RPMI7951 (cell line): Measurements from ENCODE around the gene SIGLEC12. TPM values are rescaled to one million over a fixed set of nuclear protein-coding genes. Genes with fewer than 3 reads are reported as not detected.
"Not testable (repeated sequence)": the region's sequence is repeated elsewhere in the genome, so short reads cannot be mapped to it uniquely, and the experiment has no call there.

Experiments used
- DNase-seq: peaks from one replicate; pipeline ENCODE4 v3.0.0-alpha.2; 2012; ENCODE audit warnings: low read depth
- total RNA-seq: library from RNA; depleted of rRNA; stranded (reverse); fragments of >200 nt; shearing (Covaris generic); gene quantifications from 2 replicates; pipeline ENCODE4 v1.2.3, GENCODE V29; 2014

SIGLEC12 gene
- total RNA-seq, 1 experiment from 2014 or later = not detected

GRCh38 chr19:51524666-51525264, 23.2 kb upstream of the SIGLEC12 start:
- no peak for DNase-seq

DNA sequence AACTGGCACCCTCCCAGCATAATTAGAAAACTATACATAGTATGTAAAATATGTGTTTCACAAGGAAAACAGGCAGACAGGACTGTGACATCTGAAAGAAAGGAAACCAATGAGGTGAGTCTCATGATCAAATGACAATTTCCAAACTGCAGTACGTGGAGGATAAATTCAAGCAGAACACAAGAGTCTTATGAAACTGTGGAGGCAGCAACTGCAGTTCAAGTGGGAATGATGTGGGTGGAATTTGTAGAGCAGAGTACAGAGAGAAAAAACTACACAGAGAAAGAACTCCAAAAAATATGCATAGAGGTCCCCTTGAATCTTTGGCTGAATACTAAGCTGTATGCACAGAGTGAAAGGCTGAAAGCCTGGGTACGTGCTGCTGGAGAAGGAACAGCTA, 20.2 kb upstream of the SIGLEC12 start:
- DNase-seq = no peak

- DNase-seq = no peak
Observed at GRCh38 chr19:51521357-51521756, 19.8 kb upstream of the SIGLEC12 start.

DNA sequence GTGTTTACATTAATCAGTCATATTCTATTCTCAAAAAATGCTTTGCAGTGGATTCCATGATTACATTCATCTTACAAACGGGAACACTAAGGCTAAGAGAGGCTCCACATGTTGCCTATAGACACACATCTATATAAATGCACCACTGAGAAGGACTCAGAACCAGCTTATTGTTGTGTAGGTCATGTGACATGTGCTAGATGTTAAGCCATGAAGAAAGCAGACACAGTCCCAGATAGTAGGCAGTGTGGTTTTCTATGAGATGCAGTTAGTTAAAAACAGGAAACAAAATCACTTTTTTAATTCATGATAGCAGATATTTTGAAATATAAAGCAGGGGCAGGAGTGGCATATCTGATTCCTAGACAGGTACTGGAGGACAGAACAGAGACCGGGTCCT, 19.1 kb upstream of the SIGLEC12 start:
- DNase-seq = no peak

DNA sequence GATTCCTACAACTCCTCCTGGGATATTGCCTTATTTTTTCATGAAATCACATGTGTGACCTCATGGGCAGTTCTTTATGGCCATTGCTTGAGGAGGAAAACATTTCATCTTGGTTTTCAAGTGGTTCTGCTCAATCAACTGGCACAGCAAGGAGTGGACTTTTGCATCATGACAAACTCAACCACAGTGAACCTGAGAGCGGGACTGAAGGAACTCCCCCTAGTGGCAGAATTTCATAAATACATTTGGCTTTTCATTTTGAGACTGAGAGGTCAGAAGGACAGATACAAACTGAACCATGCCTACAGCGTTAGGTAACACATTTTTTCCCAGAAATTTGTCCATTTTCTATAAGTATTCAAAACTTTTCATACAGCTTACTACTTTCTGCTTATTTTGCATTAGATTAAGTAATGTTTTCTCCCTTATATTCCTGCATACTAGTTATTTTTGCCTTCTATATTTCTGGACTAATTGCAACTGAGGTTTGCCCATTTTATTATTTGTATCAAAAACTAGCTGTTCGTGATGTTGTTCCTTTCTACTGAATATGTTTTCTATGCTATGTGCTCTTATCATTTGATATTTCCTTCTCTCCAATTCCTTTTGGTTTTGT, 13.4 kb upstream of the SIGLEC12 start:
- DNase-seq = peak; percentile 60

DNA sequence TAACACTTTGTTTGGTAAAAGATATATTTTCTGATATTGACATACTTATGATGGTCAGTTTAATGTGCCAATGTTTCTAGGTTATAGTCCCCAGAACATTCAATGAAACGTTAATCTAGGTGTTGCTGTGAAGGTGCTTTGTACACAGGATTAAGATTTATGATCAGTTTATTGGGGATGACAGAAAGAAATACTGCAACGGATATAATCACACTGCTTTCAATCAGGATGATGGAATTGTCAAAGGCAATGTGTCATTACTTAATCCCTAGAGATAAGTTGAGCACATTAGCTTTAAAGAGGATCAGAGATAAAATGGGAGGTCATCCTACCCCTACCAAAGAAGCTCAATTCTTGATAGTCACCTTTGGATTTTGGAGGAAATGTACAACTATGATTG, 12.4 kb upstream of the SIGLEC12 start:
- no peak for DNase-seq

DNA sequence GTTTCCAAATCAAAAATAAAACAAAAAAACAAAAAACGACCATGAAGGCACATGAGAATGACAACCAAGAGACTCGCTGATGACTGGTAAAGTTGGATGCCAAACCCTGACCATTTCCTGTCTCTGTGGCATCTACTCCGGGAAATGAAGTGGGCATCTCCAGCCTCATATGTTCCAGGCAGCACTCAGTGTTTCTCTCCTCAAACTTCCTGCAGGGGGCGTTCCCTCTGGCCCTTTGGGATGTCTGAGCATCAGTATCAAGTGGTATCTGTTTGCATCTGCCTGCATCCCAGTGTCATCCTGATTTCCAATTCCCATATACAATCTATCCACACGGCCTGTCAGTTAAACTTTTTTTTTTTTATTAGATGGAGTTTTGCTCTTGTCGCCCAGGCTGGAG, 9.8 kb upstream of the SIGLEC12 start:
- DNase-seq = peak; percentile 38

DNA sequence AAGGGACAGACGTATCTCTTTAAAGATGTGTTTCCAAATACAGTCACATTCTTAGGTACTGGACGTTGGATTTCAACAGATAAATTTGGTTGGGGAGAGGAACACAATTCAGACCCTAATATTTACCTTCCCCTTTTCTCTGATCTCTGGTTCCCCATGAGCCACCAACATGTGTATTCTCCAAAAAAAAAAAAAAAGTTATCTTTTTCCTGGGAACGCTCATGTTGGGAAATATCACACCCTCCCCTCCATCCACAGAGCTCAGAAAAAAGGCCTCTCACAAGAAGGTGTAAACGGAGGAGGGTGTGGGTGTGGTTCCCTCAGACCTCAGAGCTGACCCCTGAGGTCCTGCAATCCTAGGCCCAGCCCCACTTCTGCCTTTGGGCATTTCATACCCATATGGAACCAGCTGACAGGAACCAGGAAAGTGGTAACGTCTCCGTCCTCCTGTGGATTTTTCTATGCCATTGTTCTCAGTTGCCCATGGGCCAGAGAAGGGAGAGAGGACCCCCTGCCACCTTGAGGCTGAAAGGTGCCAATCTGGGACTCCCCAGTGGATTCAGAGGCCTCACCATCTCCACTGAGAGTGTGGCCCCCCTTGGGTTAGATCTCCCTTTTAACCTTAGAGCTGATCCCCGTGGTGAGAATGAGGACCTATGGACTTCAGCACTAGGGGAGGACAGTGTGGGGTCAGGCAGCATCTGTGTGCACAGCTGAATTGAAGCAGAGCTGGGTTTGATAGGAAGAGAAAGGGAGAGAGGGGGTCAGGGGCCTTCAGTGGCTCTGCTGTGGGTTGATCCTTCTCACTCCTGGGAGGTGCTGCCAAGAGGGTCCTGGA, 8.4 kb upstream of the SIGLEC12 start:
- no peak for DNase-seq

GRCh38 chr19:51508059-51508733, 6.6 kb upstream of the SIGLEC12 start:
- no peak for DNase-seq

- no peak for DNase-seq
Observed at GRCh38 chr19:51507640-51508058, 6.0 kb upstream of the SIGLEC12 start.

- DNase-seq = no peak
Observed at GRCh38 chr19:51507192-51507591, 5.6 kb upstream of the SIGLEC12 start.

GRCh38 chr19:51505904-51506303, 4.3 kb upstream of the SIGLEC12 start:
- DNase-seq = no peak

DNA sequence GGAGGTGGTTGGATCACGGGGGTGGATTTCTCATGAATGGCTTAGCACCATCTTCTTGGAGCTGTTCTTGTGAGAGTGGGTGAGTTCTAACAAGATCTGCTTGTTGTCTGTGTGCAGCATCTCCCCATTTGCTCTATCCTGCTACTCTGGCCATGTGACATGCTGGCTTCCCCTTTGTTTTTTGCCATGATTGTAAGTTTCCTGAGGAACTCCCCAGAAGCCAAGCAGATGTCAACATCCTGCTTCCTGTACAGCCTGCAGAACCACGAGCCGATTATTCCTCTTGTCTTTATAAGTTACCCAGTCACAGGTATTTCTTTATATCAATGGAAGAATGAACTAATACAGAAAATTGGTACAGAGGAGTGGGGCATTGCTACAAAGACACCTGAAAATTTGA, 2.3 kb upstream of the SIGLEC12 start:
- DNase-seq = no peak

GRCh38 chr19:51503286-51503817, 1.8 kb upstream of the SIGLEC12 start:
- DNase-seq = no peak

DNA sequence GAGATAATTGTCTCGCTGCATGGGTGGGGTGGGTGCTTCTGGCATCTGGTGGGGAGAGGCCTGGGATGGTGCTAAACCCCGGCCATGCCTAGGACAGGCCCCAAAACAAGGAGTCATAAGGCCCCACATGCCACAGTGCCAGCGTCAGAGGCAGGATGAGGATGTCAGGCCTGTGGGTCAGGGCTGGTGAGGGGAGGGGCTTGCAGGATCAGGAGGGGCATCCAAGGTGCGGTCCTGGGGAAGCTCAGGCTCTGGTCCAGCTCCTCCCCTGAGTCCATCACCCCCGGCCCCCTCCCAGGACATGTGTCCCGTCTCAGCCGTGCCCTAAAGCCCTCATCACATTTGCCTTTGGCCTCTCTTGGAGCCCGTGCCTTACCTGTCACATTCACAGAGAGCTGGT, 669 bp downstream of the SIGLEC12 start:
- not testable (repeated sequence) for DNase-seq

GRCh38 chr19:51497666-51498065, 3.9 kb downstream of the SIGLEC12 start:
- DNase-seq = no peak

- DNase-seq = no peak
Observed at GRCh38 chr19:51493776-51494175, 7.8 kb downstream of the SIGLEC12 start.

DNA sequence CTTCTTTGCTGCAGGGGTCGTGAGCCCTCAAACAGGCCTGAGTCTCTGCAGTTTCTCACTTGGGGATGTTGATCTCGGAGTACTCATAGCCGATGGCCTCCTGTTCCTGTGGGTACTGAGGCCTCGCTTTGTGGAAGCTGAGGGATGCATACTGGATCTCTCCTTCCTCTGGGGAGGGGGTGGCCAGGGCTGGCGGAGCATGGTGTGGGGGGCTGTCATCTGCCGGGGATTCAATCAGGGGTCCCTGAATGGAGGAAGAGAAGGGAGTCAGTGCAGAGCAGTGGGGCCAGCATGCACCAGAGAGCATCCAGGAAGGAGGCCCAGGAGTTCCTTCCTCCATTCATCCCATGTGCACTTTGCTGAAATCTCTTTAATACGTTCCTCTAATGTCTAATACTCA, 10.0 kb downstream of the SIGLEC12 start:
- DNase-seq = no peak

GRCh38 chr19:51490676-51491075, 10.9 kb downstream of the SIGLEC12 start:
- DNase-seq = no peak

DNA sequence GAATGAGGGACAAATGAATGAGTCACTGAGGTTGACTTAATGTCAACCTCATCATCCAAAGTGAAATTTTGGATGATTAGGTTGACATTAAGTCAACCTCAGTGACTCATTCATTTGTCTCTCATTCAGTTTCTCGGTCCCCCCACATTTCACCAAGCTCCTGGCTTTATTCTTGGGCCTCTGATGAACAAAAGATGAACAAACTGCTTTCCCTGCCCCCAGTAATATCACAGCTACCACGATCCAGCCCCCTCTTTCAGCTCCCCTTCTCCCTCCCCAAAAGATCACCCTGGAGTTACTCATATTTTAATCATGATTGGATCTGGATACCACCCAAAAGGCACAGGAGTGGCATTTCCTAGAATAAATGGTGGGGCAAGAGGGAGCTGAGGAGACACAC, 12.5 kb downstream of the SIGLEC12 start:
- DNase-seq = no peak

GRCh38 chr19:51488491-51488890, 13.1 kb downstream of the SIGLEC12 start:
- no peak for DNase-seq
